HG02571 (cell line): Measurements from ENCODE around the gene CRIP2.

Source experiments
- ATAC-seq: cut with Tn5 transposase; IDR thresholded peaks from one replicate; pipeline ENCODE4 v1.9.1; 2021; ENCODE audit warnings: mild to moderate bottlenecking, moderate library complexity; ENCODE audit not compliant: unreplicated experiment

Gene CRIP2

DNA sequence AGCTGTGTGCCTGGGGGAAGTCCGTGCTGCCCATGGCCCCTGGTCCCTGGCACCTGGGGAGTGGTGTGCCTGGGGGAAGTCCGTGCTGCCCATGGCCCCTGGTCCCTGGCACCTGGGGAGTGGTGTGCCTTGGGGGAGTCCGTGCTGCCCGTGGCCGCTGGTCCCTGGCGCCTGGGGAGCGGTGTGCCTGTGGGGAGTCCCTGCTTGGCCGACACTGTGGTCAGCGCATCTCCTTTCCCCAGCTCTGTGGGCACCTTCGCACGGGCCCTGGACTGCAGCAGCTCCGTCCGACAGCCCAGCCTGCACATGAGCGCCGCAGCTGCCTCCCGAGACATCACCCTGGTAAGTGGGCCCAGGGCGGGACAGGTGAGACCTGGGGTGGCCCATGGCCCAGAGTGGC is 14.5 kb upstream of the CRIP2 start:
- no peak for ATAC-seq

DNA sequence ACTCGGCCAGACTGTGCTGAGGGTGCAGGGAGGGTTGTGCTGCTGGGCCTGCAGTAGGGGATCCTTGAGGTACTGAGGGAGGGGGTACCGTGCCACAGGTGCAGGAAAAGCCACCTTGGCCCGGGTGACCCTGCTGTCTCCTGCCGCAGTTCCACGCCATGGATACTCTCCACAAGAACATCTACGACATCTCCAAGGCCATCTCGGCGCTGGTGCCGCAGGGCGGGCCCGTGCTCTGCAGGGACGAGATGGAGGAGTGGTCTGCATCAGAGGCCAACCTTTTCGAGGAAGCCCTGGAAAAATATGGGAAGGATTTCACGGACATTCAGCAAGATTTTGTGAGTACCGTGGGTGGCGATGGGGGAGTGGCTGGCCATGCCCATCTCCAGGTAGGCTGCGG is 14.0 kb upstream of the CRIP2 start:
- no peak for ATAC-seq

DNA sequence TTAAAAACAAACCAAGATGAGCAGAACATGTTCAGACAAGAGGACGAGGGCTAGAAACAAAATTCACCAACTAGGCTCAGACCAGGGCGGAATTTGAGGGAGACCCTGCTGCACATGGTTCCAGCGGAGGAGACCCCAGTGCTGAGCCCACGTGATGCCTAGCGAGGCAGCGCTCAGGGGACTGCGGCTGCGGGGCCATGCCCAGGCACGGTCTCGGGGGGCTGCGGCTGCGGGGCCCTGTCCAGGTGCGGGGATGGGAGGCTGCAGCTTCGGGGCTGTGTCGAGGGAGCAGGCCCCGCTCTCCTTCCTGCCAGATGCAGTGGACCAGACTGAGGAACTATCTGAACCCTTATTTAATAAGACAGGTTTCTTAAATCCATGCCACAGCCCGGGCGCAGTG is 12.7 kb upstream of the CRIP2 start:
- ATAC-seq = no peak

DNA sequence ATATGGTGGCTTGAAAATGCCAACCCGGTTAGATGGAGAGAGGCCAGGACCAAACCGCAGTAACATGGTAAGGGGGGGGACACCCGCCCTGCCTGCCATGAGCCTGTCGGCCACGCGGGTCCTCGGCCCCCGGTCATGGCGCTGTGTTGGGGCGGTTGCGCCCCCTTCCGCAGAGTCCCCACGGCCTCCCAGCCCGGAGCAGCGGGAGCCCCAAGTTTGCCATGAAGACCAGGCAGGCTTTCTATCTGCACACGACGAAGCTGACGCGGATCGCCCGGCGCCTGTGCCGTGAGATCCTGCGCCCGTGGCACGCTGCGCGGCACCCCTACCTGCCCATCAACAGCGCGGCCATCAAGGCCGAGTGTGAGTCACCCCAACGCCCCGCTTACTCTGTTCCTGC is 10.1 kb upstream of the CRIP2 start:
- ATAC-seq = no peak

- ATAC-seq = no peak
Observed at GRCh38 chr14:105465209-105466031, 9.2 kb upstream of the CRIP2 start.

- ATAC-seq = no peak
Observed at GRCh38 chr14:105466531-105467248, 7.9 kb upstream of the CRIP2 start.

- ATAC-seq = no peak
Observed at GRCh38 chr14:105467249-105467941, 7.2 kb upstream of the CRIP2 start.

DNA sequence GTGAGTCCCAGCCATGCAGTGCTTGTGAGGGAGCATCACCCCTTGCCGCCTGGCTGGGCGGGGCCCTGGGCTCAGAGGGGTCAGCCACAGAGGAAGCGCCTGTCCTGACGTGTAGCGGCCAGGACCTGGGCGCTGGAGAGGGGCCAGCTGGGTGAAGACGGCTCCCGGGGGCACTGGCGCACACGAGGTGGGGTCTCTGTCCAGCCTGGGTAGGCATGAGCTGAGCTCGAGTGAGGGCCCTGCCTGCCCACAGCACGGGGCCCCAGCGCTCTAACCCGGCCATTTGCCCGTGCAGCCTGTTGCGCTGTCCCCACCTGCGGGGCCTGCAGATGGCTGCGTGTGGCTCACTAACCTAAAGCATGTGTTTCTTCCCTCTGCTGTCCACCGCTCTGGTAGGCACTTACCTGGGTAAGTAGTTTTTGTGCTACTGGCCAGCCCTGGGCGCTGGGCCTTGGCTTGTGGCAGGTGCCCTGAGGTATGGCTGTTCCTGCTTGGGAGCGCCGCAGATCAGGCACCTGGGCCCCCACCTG is 6.6 kb upstream of the CRIP2 start:
- no peak for ATAC-seq

DNA sequence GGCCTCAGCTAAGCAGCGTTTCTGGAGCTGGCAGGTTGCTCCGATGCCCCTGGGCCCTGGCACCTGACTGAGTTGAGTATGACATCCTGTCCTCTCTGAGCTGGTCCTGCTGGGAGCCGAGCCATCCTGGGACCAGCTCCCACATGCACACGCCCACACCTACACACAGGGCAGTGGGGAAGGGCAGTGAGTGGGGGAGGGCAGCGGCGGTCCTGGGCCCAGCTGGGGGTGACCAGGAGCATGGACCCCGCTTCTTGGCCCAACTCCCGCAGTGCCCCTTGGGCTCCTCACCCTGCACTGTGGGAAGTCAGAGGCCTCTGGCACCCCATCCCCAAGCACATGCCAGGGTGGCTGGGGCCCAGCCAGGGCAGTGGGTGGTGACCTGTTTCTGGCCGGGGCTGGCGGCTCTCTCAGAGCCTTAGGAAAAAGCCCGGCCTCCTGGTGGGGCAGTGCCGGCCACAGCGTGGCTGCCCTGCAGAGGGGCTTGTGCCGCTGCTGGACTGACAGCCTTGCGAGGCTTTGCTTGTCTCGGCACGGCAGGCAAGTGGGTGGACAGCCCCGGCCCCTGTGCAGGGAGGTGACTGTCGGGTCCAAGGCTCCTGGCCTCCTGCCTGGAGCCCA is 5.9 kb upstream of the CRIP2 start:
- ATAC-seq = no peak

- ATAC-seq = no peak
Observed at GRCh38 chr14:105469456-105470349, 4.9 kb upstream of the CRIP2 start.

GRCh38 chr14:105470350-105471296 is 4.0 kb upstream of the CRIP2 start:
- ATAC-seq = no peak

GRCh38 chr14:105471297-105471821 is 3.3 kb upstream of the CRIP2 start:
- ATAC-seq = no peak

DNA sequence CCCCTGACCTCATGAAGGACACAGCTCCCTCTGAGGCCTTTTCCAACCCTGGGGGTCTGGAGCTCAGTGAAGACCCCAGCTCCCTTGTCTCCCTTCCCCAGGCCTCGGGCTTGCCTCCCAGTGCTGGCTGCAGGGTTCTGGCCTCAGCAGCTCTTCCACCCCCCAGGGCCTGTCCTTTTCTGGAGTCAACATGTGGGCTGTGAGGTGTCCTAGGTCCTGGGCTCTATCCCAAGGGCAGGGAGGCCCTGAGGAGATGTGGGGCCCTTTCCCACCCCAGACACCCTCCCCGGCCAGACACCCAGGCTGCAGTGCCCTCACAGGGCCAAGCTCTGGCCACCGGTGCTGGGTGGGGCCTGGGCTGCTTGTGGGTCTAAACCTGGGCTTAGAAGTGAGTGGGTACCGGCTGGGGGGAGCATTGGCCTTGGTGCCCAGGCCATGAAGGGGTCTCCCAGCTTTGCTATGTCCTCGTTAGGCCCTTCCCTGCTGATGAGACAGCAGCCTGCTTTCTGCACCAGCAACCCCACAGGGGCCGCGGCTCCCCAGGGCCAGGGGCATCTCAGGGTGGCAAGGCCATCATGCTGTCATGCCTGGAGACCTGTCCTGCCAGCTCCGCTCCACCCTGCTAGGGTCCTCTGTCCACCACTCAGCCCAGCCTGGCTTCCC is 2.7 kb upstream of the CRIP2 start:
- no peak for ATAC-seq

GRCh38 chr14:105472486-105472991 is 2.1 kb upstream of the CRIP2 start:
- no peak for ATAC-seq

DNA sequence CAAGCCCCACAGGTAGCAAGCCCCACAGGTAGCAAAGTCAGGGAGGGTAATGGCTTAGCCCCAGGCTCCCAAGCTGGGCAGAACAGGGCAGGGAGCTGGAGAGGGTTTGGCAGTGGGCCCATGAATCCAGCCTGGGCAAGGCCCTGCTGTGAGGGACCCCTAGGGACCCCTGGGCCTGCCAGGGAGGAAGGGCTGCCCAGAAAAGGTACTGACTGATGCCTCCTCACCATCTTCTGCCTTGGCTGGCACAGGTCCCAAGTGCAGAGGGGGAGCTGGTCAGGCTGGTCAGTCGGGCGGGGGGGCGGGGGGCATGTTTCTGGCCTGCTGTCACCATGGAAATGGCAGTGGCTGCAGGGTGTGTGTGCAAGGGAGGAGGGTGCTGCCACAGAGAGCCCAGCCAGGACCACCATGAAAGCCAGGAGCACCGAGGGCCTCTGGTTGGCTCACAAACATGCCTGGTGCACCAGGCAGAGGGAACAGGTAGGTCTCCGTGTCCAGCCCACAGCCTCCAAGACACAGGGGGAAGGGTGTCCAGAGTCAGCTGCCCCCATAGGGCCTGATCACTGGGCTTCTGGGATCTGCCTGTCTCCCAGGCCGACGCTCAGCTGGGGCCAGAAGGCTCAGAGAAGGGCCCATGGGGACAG is 1.5 kb upstream of the CRIP2 start:
- ATAC-seq = no peak

- no peak for ATAC-seq
Observed at GRCh38 chr14:105473677-105474482, 741 bp upstream of the CRIP2 start.
